NCI-H1048 (cell line): ENCODE results near the gene OGFOD3.
"Not testable (repeated sequence)": the region's sequence is repeated elsewhere in the genome, so short reads cannot be mapped to it uniquely, and the experiment has no call there.

Experiments used
- DNase-seq: peaks from one replicate; lab custom pipeline; 2025; lab: John Stamatoyannopoulos, UW

Gene OGFOD3

GRCh38 chr17:82418001-82418986, at the start of gene OGFOD3, which contains the start of gene HEXD:
Gene OGFOD3 (minus strand): TSS chr17:82418586. CDS start chr17:82418485, 101 bp downstream.
Gene HEXD (plus strand): TSS chr17:82418347. CDS start chr17:82419800, 1,453 bp downstream.
- DNase-seq = peak; percentile 65

GRCh38 chr17:82465023-82465603, 46.7 kb upstream of the OGFOD3 start:
- no peak for DNase-seq

GRCh38 chr17:82464567-82464929, 46.2 kb upstream of the OGFOD3 start:
- no peak for DNase-seq

GRCh38 chr17:82463925-82464566, 45.7 kb upstream of the OGFOD3 start:
- DNase-seq = no peak

- no peak for DNase-seq
These were observed 45.0 kb upstream of the OGFOD3 start for GRCh38 chr17:82463391-82463790.

- DNase-seq = no peak
These were observed 43.6 kb upstream of the OGFOD3 start for GRCh38 chr17:82461827-82462524.

- DNase-seq = not testable (repeated sequence)
These were observed 41.5 kb upstream of the OGFOD3 start for GRCh38 chr17:82459936-82460335.

- no peak for DNase-seq
These were observed 40.6 kb upstream of the OGFOD3 start for GRCh38 chr17:82458885-82459424.

GRCh38 chr17:82458179-82458884, 39.9 kb upstream of the OGFOD3 start, which contains the start of gene NARF:
Gene NARF (plus strand): TSS chr17:82458741. CDS start chr17:82458804, 63 bp downstream.
- peak; percentile 96 for DNase-seq

- no peak for DNase-seq
These were observed 39.5 kb upstream of the OGFOD3 start for GRCh38 chr17:82457929-82458178.

- no peak for DNase-seq
These were observed 38.9 kb upstream of the OGFOD3 start for GRCh38 chr17:82457073-82457928.

- DNase-seq = not testable (repeated sequence)
These were observed 35.3 kb upstream of the OGFOD3 start for GRCh38 chr17:82453706-82454105.

GRCh38 chr17:82453151-82453550, 34.8 kb upstream of the OGFOD3 start:
- not testable (repeated sequence) for DNase-seq

- DNase-seq = no peak
These were observed 33.8 kb upstream of the OGFOD3 start for GRCh38 chr17:82452162-82452561.

GRCh38 chr17:82450357-82451106, 32.1 kb upstream of the OGFOD3 start, which contains the start of gene CYBC1:
Gene CYBC1 (minus strand): TSS chr17:82450752. CDS start chr17:82449254, 1,498 bp downstream.
- DNase-seq = peak; percentile 84

GRCh38 chr17:82449883-82450356, 31.5 kb upstream of the OGFOD3 start:
- DNase-seq = no peak

GRCh38 chr17:82449131-82449882, 30.9 kb upstream of the OGFOD3 start:
- DNase-seq = no peak

- DNase-seq = no peak
These were observed 29.5 kb upstream of the OGFOD3 start for GRCh38 chr17:82447876-82448275.
